PFSK-1 (cell line): ENCODE measurements around the gene LONRF2.

Experiments used
- FOXP2 ChIP-seq: optimal IDR thresholded peaks from 2 replicates; pipeline ENCODE3; 2011; ENCODE audit warnings: borderline replicate concordance, control low read depth, inconsistent platforms; ENCODE audit not compliant: insufficient read depth; ENCODE audit errors: extremely low read length, extremely low read depth
- POLR2AphosphoS5 ChIP-seq: IDR thresholded peaks from 2 replicates; pipeline ENCODE4 v1.6.1; 2012; ENCODE audit warnings: low read depth, mild to moderate bottlenecking, control low read depth, low read length, moderate library complexity
- REST ChIP-seq, 2 experiments: IDR thresholded peaks; 2 replicates each; pipeline versions ENCODE4 v1.6.1 to v1.8.0; 2011 to 2012; ENCODE audit warnings: low read depth in 2 of 2, low read length in 2 of 2, control low read depth in 1 of 2, inconsistent platforms in 1 of 2, mild to moderate bottlenecking in 1 of 2, moderate library complexity in 1 of 2; ENCODE audit not compliant: insufficient read depth in 1 of 2
- SIN3A ChIP-seq: IDR thresholded peaks from 2 replicates; pipeline ENCODE4 v1.6.1; 2012; ENCODE audit warnings: mild to moderate bottlenecking, low read length, moderate library complexity, borderline replicate concordance; ENCODE audit not compliant: insufficient read depth
- TAF1 ChIP-seq: IDR thresholded peaks from 2 replicates; pipeline ENCODE4 v1.6.1; 2012; ENCODE audit warnings: low read length, control low read depth, borderline replicate concordance; ENCODE audit not compliant: insufficient read depth

- no peak for TF ChIP-seq TAF1
- TF ChIP-seq POLR2AphosphoS5 = no peak
- TF ChIP-seq REST (IDR thresholded peaks at IDR 0.05; ENCODE audit: insufficient read depth in 1 of 2, low read depth in 2 of 2, low read length in 2 of 2) = no peak
- no peak for TF ChIP-seq SIN3A
- no peak for TF ChIP-seq FOXP2
Observed at GRCh38 chr2:100367163-100367562, 44.9 kb upstream of the LONRF2 start.
